Iris pigment epithelial cell (primary cell): Measurements from ENCODE around the gene COG8.
A peak's percentile ranks its signal among the peaks of the same experiment; 100 is the strongest.

ENCODE experiments used
- DNase-seq: peaks from one replicate; pipeline ENCODE4 v3.0.0-alpha.2; 2011; ENCODE audit warnings: low read depth

The COG8 gene

GRCh38 chr16:69345923-69346322 lies 6.6 kb upstream of the COG8 start:
- DNase-seq = no peak

- DNase-seq = no peak
These were observed 4.8 kb upstream of the COG8 start for GRCh38 chr16:69344171-69344570.

GRCh38 chr16:69340095-69340644 lies 806 bp upstream of the COG8 start:
- peak; percentile 41 for DNase-seq

GRCh38 chr16:69338557-69339288 lies 641 bp downstream of the COG8 start:
- no peak for DNase-seq

- DNase-seq = no peak
These were observed 4.7 kb downstream of the COG8 start for GRCh38 chr16:69334696-69335095.

GRCh38 chr16:69330286-69331109 lies 8.9 kb downstream of the COG8 start, which contains the start of gene PDF:
PDF (minus strand) TSS chr16:69330588; CDS start chr16:69330570, 18 bp downstream.
- DNase-seq = peak; percentile 94

- DNase-seq = peak; percentile 34
These were observed 9.7 kb downstream of the COG8 start for GRCh38 chr16:69329369-69330285.

- peak; percentile 42 for DNase-seq
These were observed 10.5 kb downstream of the COG8 start for GRCh38 chr16:69328854-69329316.

- DNase-seq = no peak
These were observed 11.6 kb downstream of the COG8 start for GRCh38 chr16:69327585-69328310.

- no peak for DNase-seq
These were observed 13.0 kb downstream of the COG8 start for GRCh38 chr16:69326172-69326873.

GRCh38 chr16:69325784-69326171 lies 13.6 kb downstream of the COG8 start:
- DNase-seq = no peak

- DNase-seq = no peak
These were observed 14.6 kb downstream of the COG8 start for GRCh38 chr16:69324585-69325253.

GRCh38 chr16:69324013-69324531 lies 15.3 kb downstream of the COG8 start:
- DNase-seq = no peak

GRCh38 chr16:69323415-69323814 lies 15.9 kb downstream of the COG8 start:
- no peak for DNase-seq

GRCh38 chr16:69322343-69322742 lies 17.0 kb downstream of the COG8 start:
- DNase-seq = no peak

- DNase-seq = no peak
These were observed 18.3 kb downstream of the COG8 start for GRCh38 chr16:69321080-69321479.

- DNase-seq = no peak
These were observed 18.7 kb downstream of the COG8 start for GRCh38 chr16:69320740-69321073.

- no peak for DNase-seq
These were observed 19.3 kb downstream of the COG8 start for GRCh38 chr16:69319826-69320739.

- DNase-seq = no peak
These were observed 20.0 kb downstream of the COG8 start for GRCh38 chr16:69319381-69319780.
